ENCODE results near the gene TST.

The TST gene

GRCh38 chr22:37058917-37059701 is 39.9 kb upstream of the TST start:
- TF ChIP-seq POLR2A (IDR thresholded peaks at IDR 0.05; ENCODE audit: low read length) (no peak), GATA1 (IDR thresholded peaks at IDR 0.05; ENCODE audit: low read depth, low read length) (no peak)
- DNase-seq: no peak

GRCh38 chr22:37057796-37058510 is 38.7 kb upstream of the TST start:
- DNase-seq: no peak
- TF ChIP-seq POLR2A (IDR thresholded peaks at IDR 0.05; ENCODE audit: low read length): no peak
- no peak for TF ChIP-seq GATA1 (IDR thresholded peaks at IDR 0.05; ENCODE audit: low read depth, low read length)

- no peak for TF ChIP-seq GATA1 (IDR thresholded peaks at IDR 0.05; ENCODE audit: low read depth, low read length)
- no peak for TF ChIP-seq POLR2A (IDR thresholded peaks at IDR 0.05; ENCODE audit: low read length)
- DNase-seq: no peak
Observed at GRCh38 chr22:37057226-37057625, 38.0 kb upstream of the TST start.

- TF ChIP-seq GATA1 (IDR thresholded peaks at IDR 0.05; ENCODE audit: low read depth, low read length) (no peak), POLR2A (IDR thresholded peaks at IDR 0.05; ENCODE audit: low read length) (no peak)
- no peak for DNase-seq
Observed at GRCh38 chr22:37056246-37056645, 37.0 kb upstream of the TST start.

GRCh38 chr22:37054600-37055365 is 35.5 kb upstream of the TST start:
- no peak for DNase-seq

GRCh38 chr22:37054056-37054395 is 34.8 kb upstream of the TST start:
- DNase-seq: no peak
- TF ChIP-seq GATA1 (IDR thresholded peaks at IDR 0.05; ENCODE audit: low read depth, low read length): no peak
- no peak for TF ChIP-seq POLR2A (IDR thresholded peaks at IDR 0.05; ENCODE audit: low read length)

More at GRCh38 chr22:37054600-37055365, 35.5 kb upstream of the TST start:
- TF ChIP-seq GATA1 (IDR thresholded peaks at IDR 0.05; ENCODE audit: low read depth, low read length) (no peak), POLR2A (IDR thresholded peaks at IDR 0.05; ENCODE audit: low read length) (no peak)

- TF ChIP-seq GATA1 (IDR thresholded peaks at IDR 0.05; ENCODE audit: low read depth, low read length): no peak
- TF ChIP-seq POLR2A (IDR thresholded peaks at IDR 0.05; ENCODE audit: low read length): no peak
- DNase-seq: peak; percentile 21 to 27
Observed at GRCh38 chr22:37053310-37054055, 34.2 kb upstream of the TST start.

GRCh38 chr22:37052386-37053309 is 33.4 kb upstream of the TST start:
- no peak for DNase-seq
- TF ChIP-seq POLR2A (IDR thresholded peaks at IDR 0.05; ENCODE audit: low read length): no peak
- no peak for TF ChIP-seq GATA1 (IDR thresholded peaks at IDR 0.05; ENCODE audit: low read depth, low read length)

GRCh38 chr22:37051391-37052385 is 32.4 kb upstream of the TST start, which contains the start of gene KCTD17:
Gene KCTD17 (plus strand): TSS chr22:37051742. CDS start chr22:37051761, 19 bp downstream.
- no peak for TF ChIP-seq POLR2A (IDR thresholded peaks at IDR 0.05; ENCODE audit: low read length)
- TF ChIP-seq GATA1 (IDR thresholded peaks at IDR 0.05; ENCODE audit: low read depth, low read length): no peak
- DNase-seq: peak; percentile 56 to 65

- TF ChIP-seq POLR2A (IDR thresholded peaks at IDR 0.05; ENCODE audit: low read length) (no peak), GATA1 (IDR thresholded peaks at IDR 0.05; ENCODE audit: low read depth, low read length) (no peak)
- DNase-seq: no peak
Observed at GRCh38 chr22:37050913-37051312, 31.7 kb upstream of the TST start.

GRCh38 chr22:37049224-37049623 is 30.0 kb upstream of the TST start:
- TF ChIP-seq GATA1 (IDR thresholded peaks at IDR 0.05; ENCODE audit: low read depth, low read length) (no peak), POLR2A (IDR thresholded peaks at IDR 0.05; ENCODE audit: low read length) (no peak)
- DNase-seq: no peak
